ENCODE data around the gene CHST7. TPM values are rescaled to one million over a fixed set of nuclear protein-coding genes. Genes with fewer than 3 reads are reported as not detected.

The CHST7 gene
- total and polyA plus RNA-seq, 2 of the 13 experiments (the other 11 are each of a cell fraction or from before 2014, with no cell fraction given), result 2.4 to 5.2 TPM

DNA sequence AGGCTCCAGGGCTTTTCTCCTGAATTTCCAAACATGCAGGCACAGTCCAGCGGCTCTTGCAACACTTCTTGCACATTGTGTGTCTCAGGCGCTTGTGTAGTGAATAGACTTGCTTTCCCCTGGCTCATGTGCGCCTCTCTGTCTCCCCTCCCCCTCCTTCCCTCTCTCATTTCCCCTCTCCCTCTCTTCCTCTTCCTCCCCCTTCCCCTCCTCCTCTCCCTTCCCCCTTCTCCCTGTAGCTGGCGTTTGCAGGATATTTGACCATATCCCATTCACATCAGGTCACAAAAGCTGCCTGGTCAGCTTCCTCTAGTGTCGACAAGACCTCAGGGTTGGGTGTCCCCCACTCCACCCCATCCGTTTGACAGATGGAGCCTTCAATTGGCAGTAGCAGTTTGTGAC, 2.4 kb downstream of the CHST7 start (continued):
- no peak for TF ChIP-seq ZNF274 (CRISPR knock-in tag; IDR thresholded peaks at IDR 0.05)
- TF ChIP-seq MEF2D (CRISPR knock-in tag; IDR thresholded peaks at IDR 0.05), result no peak
- no peak for TF ChIP-seq ZNF839 (CRISPR knock-in tag; IDR thresholded peaks at IDR 0.05; ENCODE audit: borderline replicate concordance)
- TF ChIP-seq ZNF280D (CRISPR knock-in tag; IDR thresholded peaks at IDR 0.05), result no peak
- TF ChIP-seq ZHX2 (IDR thresholded peaks at IDR 0.05; ENCODE audit: low read depth), result no peak
- no peak for TF ChIP-seq ZHX2 (CRISPR knock-in tag; IDR thresholded peaks at IDR 0.05; ENCODE audit: borderline replicate concordance)

Measured in HepG2 (cell line).